IMR-90 (cell line): ENCODE measurements around the gene NFIA. TPM values are rescaled to one million over a fixed set of nuclear protein-coding genes. Genes with fewer than 3 reads are reported as not detected.

ENCODE experiments used
- ATAC-seq: fragments of 200-7000 bp; cut with Tn5 transposase; 2 replicates; pipeline ENCODE4 v1.9.1; 2020; ENCODE audit warnings: low read depth, mild to moderate bottlenecking, moderate library complexity
- BruUV-seq: library from RNA; stranded (reverse); fragments of 400-500 nt; replicated peaks from 2 replicates; lab custom pipeline; 2021; lab: Mats Ljungman, UMichigan
- CTCF ChIA-PET: fragments of 300-600 bp; formaldehyde crosslinking; extraction: SDS; loops from one replicate; lab custom pipeline; 2021; ENCODE audit warnings: antibody characterized with exemption; lab: Yijun Ruan, JAX
- POLR2A ChIA-PET: fragments of 300-600 bp; sonication (Branson Sonifier 250); formaldehyde crosslinking; loops from one replicate; lab custom pipeline; 2022; ENCODE audit warnings: antibody characterized with exemption; ENCODE audit not compliant: unreplicated experiment; lab: Charles Lee
- DNase-seq: peaks from one replicate; pipeline ENCODE4 v3.0.0; 2013
- H2AFZ ChIP-seq: replicated peaks from 2 replicates; pipeline ENCODE3; 2013; ENCODE audit warnings: low read length, mild to moderate bottlenecking; ENCODE audit not compliant: poor library complexity
- H2AK5ac ChIP-seq: 2 replicates; pipeline ENCODE4 v1.6.1; 2013; ENCODE audit warnings: low read depth, low read length, inconsistent platforms
- H2AK9ac ChIP-seq: replicated peaks from 2 replicates; pipeline ENCODE3; 2013; ENCODE audit warnings: mild to moderate bottlenecking, low read depth, low read length, moderate library complexity; ENCODE audit not compliant: poor library complexity
- H2BK120ac ChIP-seq: 2 replicates; pipeline ENCODE4 v1.6.1; 2013; ENCODE audit warnings: low read depth, low read length, inconsistent platforms
- H2BK15ac ChIP-seq: 3 replicates; pipeline ENCODE4 v1.6.1; 2013; ENCODE audit warnings: low read depth, low read length, inconsistent platforms
- H2BK20ac ChIP-seq: 2 replicates; pipeline ENCODE4 v1.6.1; 2013; ENCODE audit warnings: low read depth, mild to moderate bottlenecking, inconsistent platforms, low read length, moderate library complexity
- H2BK5ac ChIP-seq: 2 replicates; pipeline ENCODE4 v1.6.1; 2013; ENCODE audit warnings: mild to moderate bottlenecking, low read depth, low read length, inconsistent platforms; ENCODE audit not compliant: poor library complexity, severe bottlenecking
- H3K14ac ChIP-seq: replicated peaks from 2 replicates; pipeline ENCODE4 v1.6.1; 2013; ENCODE audit warnings: low read depth, low read length, inconsistent platforms
- H3K18ac ChIP-seq: 2 replicates; pipeline ENCODE4 v1.6.1; 2013; ENCODE audit warnings: low read depth, low read length, control low read depth
- H3K23ac ChIP-seq: 2 replicates; pipeline ENCODE4 v1.6.1; 2013; ENCODE audit warnings: low read depth, low read length, inconsistent platforms
- H3K27ac ChIP-seq: 2 replicates; pipeline ENCODE4 v1.5.1; 2013; ENCODE audit warnings: mild to moderate bottlenecking, control low read depth, low read length; ENCODE audit not compliant: insufficient read depth
- H3K27me3 ChIP-seq: 2 replicates; pipeline ENCODE4 v1.6.1; 2013; ENCODE audit warnings: low read length; ENCODE audit not compliant: control insufficient read depth, insufficient read depth
- H3K36me3 ChIP-seq: 2 replicates; pipeline ENCODE4 v1.6.1; 2013; ENCODE audit warnings: low read length, mixed read lengths; ENCODE audit not compliant: control insufficient read depth, insufficient read depth
- H3K4ac ChIP-seq: 2 replicates; pipeline ENCODE4 v1.6.1; 2013; ENCODE audit warnings: low read depth, low read length, inconsistent platforms
- H3K4me1 ChIP-seq: 2 replicates; pipeline ENCODE4 v1.6.1; 2013; ENCODE audit warnings: low read length, mixed read lengths; ENCODE audit not compliant: control insufficient read depth, insufficient read depth
- H3K4me2 ChIP-seq: 2 replicates; pipeline ENCODE4 v1.6.1; 2013; ENCODE audit warnings: low read depth, mild to moderate bottlenecking, control low read depth, low read length, moderate library complexity
- H3K4me3 ChIP-seq: 2 replicates; pipeline ENCODE4 v1.5.1; 2013; ENCODE audit warnings: low read depth, mild to moderate bottlenecking, control low read depth, low read length, moderate library complexity; ENCODE audit not compliant: insufficient read depth
- H3K56ac ChIP-seq: 2 replicates; pipeline ENCODE4 v1.6.1; 2013; ENCODE audit warnings: low read length, inconsistent platforms; ENCODE audit not compliant: insufficient read depth; ENCODE audit errors: extremely low read depth
- H3K79me1 ChIP-seq, 2 experiments: 2 replicates each; pipeline ENCODE4 v1.6.1; 2013; ENCODE audit warnings: low read length in 2 of 2, inconsistent platforms in 1 of 2, low read depth in 1 of 2
- H3K9ac ChIP-seq: 2 replicates; pipeline ENCODE4 v1.6.1; 2013; ENCODE audit warnings: low read depth, low read length, control low read depth
- H3K9me1 ChIP-seq: 2 replicates; pipeline ENCODE4 v1.6.1; 2013; ENCODE audit warnings: low read length, inconsistent platforms; ENCODE audit not compliant: insufficient read depth
- H3K9me3 ChIP-seq: 2 replicates; pipeline ENCODE4 v1.6.1; 2013; ENCODE audit warnings: low read length; ENCODE audit not compliant: control insufficient read depth, insufficient read depth
- H4K20me1 ChIP-seq: 2 replicates; pipeline ENCODE4 v1.6.1; 2013; ENCODE audit warnings: low read length, inconsistent platforms; ENCODE audit not compliant: insufficient read depth
- H4K5ac ChIP-seq: 2 replicates; pipeline ENCODE4 v1.6.1; 2013; ENCODE audit warnings: mild to moderate bottlenecking, low read depth, low read length, control low read depth
- H4K8ac ChIP-seq, 2 experiments: 2 replicates each; pipeline ENCODE4 v1.6.1; 2013; ENCODE audit warnings: low read depth in 2 of 2, low read length in 2 of 2, control low read depth in 1 of 2, inconsistent platforms in 1 of 2
- H4K91ac ChIP-seq: 2 replicates; pipeline ENCODE4 v1.6.1; 2013; ENCODE audit warnings: low read depth, low read length, inconsistent platforms; ENCODE audit not compliant: insufficient read depth
- CEBPB ChIP-seq: IDR thresholded peaks from 2 replicates; pipeline ENCODE4 v1.6.1; 2012; ENCODE audit warnings: low read depth, low read length, improper control_type of control experiment
- MAZ ChIP-seq: IDR thresholded peaks from 2 replicates; pipeline ENCODE4 v1.6.1; 2012; ENCODE audit warnings: low read depth, mild to moderate bottlenecking, low read length, improper control_type of control experiment, moderate library complexity, borderline replicate concordance
- MXI1 ChIP-seq: IDR thresholded peaks from 2 replicates; pipeline ENCODE4 v1.6.1; 2012; ENCODE audit warnings: low read depth, mild to moderate bottlenecking, low read length, moderate library complexity, borderline replicate concordance
- NFE2L2 ChIP-seq: fragments of 150-350 bp; IDR thresholded peaks from 2 replicates; pipeline ENCODE4 v1.6.1; 2016; ENCODE audit warnings: low read depth, mild to moderate bottlenecking, low read length
- POLR2A ChIP-seq: IDR thresholded peaks from 2 replicates; pipeline ENCODE4 v1.6.1; 2012; ENCODE audit warnings: mild to moderate bottlenecking, low read depth, low read length
- RFX5 ChIP-seq: IDR thresholded peaks from 2 replicates; pipeline ENCODE4 v1.8.0; 2012; ENCODE audit warnings: low read depth, mild to moderate bottlenecking, low read length, moderate library complexity
- SMC3 ChIP-seq: fragments of 150-350 bp; IDR thresholded peaks from 2 replicates; pipeline ENCODE4 v1.6.1; 2016; ENCODE audit warnings: low read depth, mild to moderate bottlenecking, antibody characterized with exemption, low read length, moderate library complexity
- WGBS, 2 experiments: methylation state at CpG; one replicate each; pipeline versions ENCODE4 v1.1.5 to v1.1.7; 2013; ENCODE audit warnings: missing lambda C conversion rate in 2 of 2; ENCODE audit not compliant: insufficient read length in 1 of 2; ENCODE audit errors: extremely low coverage in 2 of 2; 5-methylcytosine and 5-hydroxymethylcytosine counted together
- dilution Hi-C: fragments of 300-500 bp; cut with HindIII; formaldehyde crosslinking; loops from one replicate; pipeline ENCODE4 v1.14.3; 2018; ENCODE audit warnings: low sequenced_read_pairs; ENCODE audit not compliant: unreplicated experiment
- in situ Hi-C: fragments of 300-500 bp; cut with MboI; formaldehyde crosslinking; loops from 3 replicates; pipeline ENCODE4 v1.14.3; 2019; ENCODE audit warnings: low sequenced_read_pairs, inconsistent platforms, mixed read lengths
- intact Hi-C: fragments of 100-400 bp; cut with micrococcal nuclease; formaldehyde crosslinking; loops from 2 replicates; pipeline ENCODE4 v1.10.0; 2022
- polyA plus RNA-seq, 3 experiments: library from polyadenylated mRNA; depleted of rRNA; stranded (reverse); fragments of >200 nt; gene quantifications; 2 replicates each; pipeline ENCODE4 v1.2.3, GENCODE V29; 2012; ENCODE audit warnings: low replicate concordance in 1 of 3
- total RNA-seq: library from RNA; depleted of rRNA; stranded (reverse); fragments of >200 nt; gene quantifications from 2 replicates; pipeline ENCODE4 v1.2.3, GENCODE V29; 2012
- TF ChIP-seq, protein P1 (sequence below): conservative IDR thresholded peaks from 2 replicates; pipeline ENCODE4 v1.5.1; 2012; ENCODE audit warnings: mild to moderate bottlenecking, low read depth, low read length, improper control_type of control experiment
- TF ChIP-seq, protein P2 (sequence below): fragments of 150-350 bp; IDR thresholded peaks from 2 replicates; pipeline ENCODE4 v1.6.1; 2016; ENCODE audit warnings: low read depth, mild to moderate bottlenecking, low read length, moderate library complexity, borderline replicate concordance

Gene NFIA
- total and polyA plus RNA-seq, 2 of the 4 experiments (the other 2 are of a cell fraction), result 1.6 to 2.2 TPM

DNA sequence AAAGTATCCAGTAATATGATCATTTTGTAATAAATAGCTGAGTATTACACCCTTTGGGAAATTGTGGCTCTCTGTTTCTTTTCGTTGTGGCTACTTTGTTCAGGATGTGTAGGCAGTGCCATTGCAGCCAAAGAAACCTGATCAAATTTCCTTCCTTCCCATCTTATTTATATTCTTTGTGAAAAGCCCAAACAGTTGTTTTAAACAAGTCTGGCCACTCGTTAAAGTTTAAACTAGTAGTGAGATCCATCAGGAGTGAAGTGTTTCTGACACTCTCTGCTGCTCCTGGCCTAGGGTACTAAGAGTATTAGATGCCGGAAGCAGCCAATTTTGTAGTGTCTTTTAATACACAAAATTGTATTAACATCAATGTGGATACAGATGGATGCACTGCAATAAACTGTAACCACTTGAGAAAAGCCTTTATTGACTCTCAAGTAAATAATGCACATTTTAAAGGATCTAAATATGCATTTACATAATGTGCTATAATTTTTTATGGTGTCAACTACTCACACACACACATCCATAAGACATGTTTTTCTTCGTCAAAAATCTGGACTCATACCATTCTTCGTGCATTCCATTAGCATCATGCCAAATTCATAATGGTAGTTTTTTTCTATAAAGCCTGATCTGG, 317.9 kb downstream of the NFIA start:
- TF ChIP-seq SMC3, result no peak
- no peak for TF ChIP-seq MAZ
- no peak for TF ChIP-seq RFX5
- TF ChIP-seq CEBPB, result no peak
- TF ChIP-seq MXI1, result no peak
- TF ChIP-seq, protein P1, sequence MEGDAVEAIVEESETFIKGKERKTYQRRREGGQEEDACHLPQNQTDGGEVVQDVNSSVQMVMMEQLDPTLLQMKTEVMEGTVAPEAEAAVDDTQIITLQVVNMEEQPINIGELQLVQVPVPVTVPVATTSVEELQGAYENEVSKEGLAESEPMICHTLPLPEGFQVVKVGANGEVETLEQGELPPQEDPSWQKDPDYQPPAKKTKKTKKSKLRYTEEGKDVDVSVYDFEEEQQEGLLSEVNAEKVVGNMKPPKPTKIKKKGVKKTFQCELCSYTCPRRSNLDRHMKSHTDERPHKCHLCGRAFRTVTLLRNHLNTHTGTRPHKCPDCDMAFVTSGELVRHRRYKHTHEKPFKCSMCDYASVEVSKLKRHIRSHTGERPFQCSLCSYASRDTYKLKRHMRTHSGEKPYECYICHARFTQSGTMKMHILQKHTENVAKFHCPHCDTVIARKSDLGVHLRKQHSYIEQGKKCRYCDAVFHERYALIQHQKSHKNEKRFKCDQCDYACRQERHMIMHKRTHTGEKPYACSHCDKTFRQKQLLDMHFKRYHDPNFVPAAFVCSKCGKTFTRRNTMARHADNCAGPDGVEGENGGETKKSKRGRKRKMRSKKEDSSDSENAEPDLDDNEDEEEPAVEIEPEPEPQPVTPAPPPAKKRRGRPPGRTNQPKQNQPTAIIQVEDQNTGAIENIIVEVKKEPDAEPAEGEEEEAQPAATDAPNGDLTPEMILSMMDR, result no peak
- TF ChIP-seq, protein P2, sequence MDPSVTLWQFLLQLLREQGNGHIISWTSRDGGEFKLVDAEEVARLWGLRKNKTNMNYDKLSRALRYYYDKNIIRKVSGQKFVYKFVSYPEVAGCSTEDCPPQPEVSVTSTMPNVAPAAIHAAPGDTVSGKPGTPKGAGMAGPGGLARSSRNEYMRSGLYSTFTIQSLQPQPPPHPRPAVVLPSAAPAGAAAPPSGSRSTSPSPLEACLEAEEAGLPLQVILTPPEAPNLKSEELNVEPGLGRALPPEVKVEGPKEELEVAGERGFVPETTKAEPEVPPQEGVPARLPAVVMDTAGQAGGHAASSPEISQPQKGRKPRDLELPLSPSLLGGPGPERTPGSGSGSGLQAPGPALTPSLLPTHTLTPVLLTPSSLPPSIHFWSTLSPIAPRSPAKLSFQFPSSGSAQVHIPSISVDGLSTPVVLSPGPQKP, result no peak
- TF ChIP-seq POLR2A, result no peak
- TF ChIP-seq NFE2L2, result no peak
- H3K9ac ChIP-seq, result no peak overlapping the region
- no peak overlapping the region for H3K14ac ChIP-seq
- no peaks in the 10 kb centered on the region for H3K27me3 ChIP-seq
- intact Hi-C loops (no loop called here), in situ Hi-C loops (no loop called here), dilution Hi-C loops (no loop called here)
- H3K9me1 ChIP-seq, result no peaks in the 10 kb centered on the region
- H2BK120ac ChIP-seq, result no peak overlapping the region
- ATAC-seq (no peak), DNase-seq (no peak)
- no peaks in the 10 kb centered on the region for H3K36me3 ChIP-seq
- no CpG with 5 or more reads among the region's 5 CpGs for WGBS, 2 experiments
- no peak overlapping the region for H4K91ac ChIP-seq
- no peak overlapping the region for H2AK9ac ChIP-seq
- H4K8ac ChIP-seq, result no peak overlapping the region
- no peak overlapping the region for H3K4ac ChIP-seq
- H2BK5ac ChIP-seq, result no peak overlapping the region
- H3K56ac ChIP-seq, result no peak overlapping the region
- no peak overlapping the region for H2AK5ac ChIP-seq
- BruUV-seq, result no TSS peak
- ChIA-PET CTCF (no interaction called here), POLR2A (no interaction called here)
- H2BK15ac ChIP-seq, result no peak overlapping the region
- H4K20me1 ChIP-seq, result no peaks in the 10 kb centered on the region
- no peak overlapping the region for H2BK20ac ChIP-seq
- H4K5ac ChIP-seq, result no peak overlapping the region
- no peak overlapping the region for H3K18ac ChIP-seq
- no peak overlapping the region for H2AFZ ChIP-seq
- no peak overlapping the region for H3K27ac ChIP-seq
- H3K4me2 ChIP-seq, result no peak overlapping the region
- H3K9me3 ChIP-seq, result no peaks in the 10 kb centered on the region
- H3K4me3 ChIP-seq, result no peak overlapping the region
- H3K23ac ChIP-seq, result no peak overlapping the region
- H3K4me1 ChIP-seq, result no peaks in the 10 kb centered on the region; the same call in 1 of the 2 replicates
- H3K79me1 ChIP-seq, result no peaks in the 10 kb centered on the region
